HG02759 (cell line): ENCODE results near the gene ENTPD5.

Experiments
- ATAC-seq: cut with Tn5 transposase; IDR thresholded peaks from one replicate; pipeline ENCODE4 v1.9.1; 2021; ENCODE audit warnings: mild to moderate bottlenecking, moderate library complexity; ENCODE audit not compliant: unreplicated experiment

The ENTPD5 gene

GRCh38 chr14:74018586-74019407 is at the start of gene ENTPD5, which contains the start of gene BBOF1:
TSS of gene ENTPD5 (minus strand) at chr14:74019288. CDS start at chr14:73988102, 31,186 bp downstream.
TSS of gene BBOF1 (plus strand) at chr14:74019349. CDS start at chr14:74019479, 130 bp downstream.
- peak; percentile 95 for ATAC-seq

GRCh38 chr14:74065746-74066575 is 46.9 kb upstream of the ENTPD5 start:
- ATAC-seq, result no peak

- ATAC-seq, result no peak
Observed at GRCh38 chr14:74064883-74065282, 45.8 kb upstream of the ENTPD5 start.

- ATAC-seq, result no peak
Observed at GRCh38 chr14:74064426-74064825, 45.3 kb upstream of the ENTPD5 start.

GRCh38 chr14:74062809-74063150 is 43.7 kb upstream of the ENTPD5 start:
- no peak for ATAC-seq

GRCh38 chr14:74049876-74050495 is 30.9 kb upstream of the ENTPD5 start:
- no peak for ATAC-seq

- ATAC-seq, result no peak
Observed at GRCh38 chr14:74048281-74048680, 29.2 kb upstream of the ENTPD5 start.

GRCh38 chr14:74045522-74045921 is 26.4 kb upstream of the ENTPD5 start:
- ATAC-seq, result no peak

- ATAC-seq, result no peak
Observed at GRCh38 chr14:74042296-74042695, 23.2 kb upstream of the ENTPD5 start.

- ATAC-seq, result no peak
Observed at GRCh38 chr14:74038020-74038859, 19.2 kb upstream of the ENTPD5 start.

- ATAC-seq, result no peak
Observed at GRCh38 chr14:74035556-74035955, 16.5 kb upstream of the ENTPD5 start.

- ATAC-seq, result no peak
Observed at GRCh38 chr14:74034572-74034971, 15.5 kb upstream of the ENTPD5 start.

GRCh38 chr14:74029136-74029535 is 10.0 kb upstream of the ENTPD5 start:
- ATAC-seq, result no peak

- no peak for ATAC-seq
Observed at GRCh38 chr14:74022346-74022745, 3.3 kb upstream of the ENTPD5 start.

GRCh38 chr14:74019408-74020137 is 485 bp upstream of the ENTPD5 start:
- ATAC-seq, result no peak

GRCh38 chr14:74018174-74018585 is 908 bp downstream of the ENTPD5 start:
- no peak for ATAC-seq

- ATAC-seq, result no peak
Observed at GRCh38 chr14:74015963-74016362, 3.1 kb downstream of the ENTPD5 start.

- no peak for ATAC-seq
Observed at GRCh38 chr14:74015176-74015575, 3.9 kb downstream of the ENTPD5 start.

GRCh38 chr14:74014299-74014698 is 4.8 kb downstream of the ENTPD5 start:
- no peak for ATAC-seq
